HG03097 (cell line): ENCODE results near the gene XXYLT1.

ENCODE experiments used
- ATAC-seq: cut with Tn5 transposase; IDR thresholded peaks from one replicate; pipeline ENCODE4 v1.9.1; 2021; ENCODE audit not compliant: unreplicated experiment, low FRiP score

XXYLT1 gene

DNA sequence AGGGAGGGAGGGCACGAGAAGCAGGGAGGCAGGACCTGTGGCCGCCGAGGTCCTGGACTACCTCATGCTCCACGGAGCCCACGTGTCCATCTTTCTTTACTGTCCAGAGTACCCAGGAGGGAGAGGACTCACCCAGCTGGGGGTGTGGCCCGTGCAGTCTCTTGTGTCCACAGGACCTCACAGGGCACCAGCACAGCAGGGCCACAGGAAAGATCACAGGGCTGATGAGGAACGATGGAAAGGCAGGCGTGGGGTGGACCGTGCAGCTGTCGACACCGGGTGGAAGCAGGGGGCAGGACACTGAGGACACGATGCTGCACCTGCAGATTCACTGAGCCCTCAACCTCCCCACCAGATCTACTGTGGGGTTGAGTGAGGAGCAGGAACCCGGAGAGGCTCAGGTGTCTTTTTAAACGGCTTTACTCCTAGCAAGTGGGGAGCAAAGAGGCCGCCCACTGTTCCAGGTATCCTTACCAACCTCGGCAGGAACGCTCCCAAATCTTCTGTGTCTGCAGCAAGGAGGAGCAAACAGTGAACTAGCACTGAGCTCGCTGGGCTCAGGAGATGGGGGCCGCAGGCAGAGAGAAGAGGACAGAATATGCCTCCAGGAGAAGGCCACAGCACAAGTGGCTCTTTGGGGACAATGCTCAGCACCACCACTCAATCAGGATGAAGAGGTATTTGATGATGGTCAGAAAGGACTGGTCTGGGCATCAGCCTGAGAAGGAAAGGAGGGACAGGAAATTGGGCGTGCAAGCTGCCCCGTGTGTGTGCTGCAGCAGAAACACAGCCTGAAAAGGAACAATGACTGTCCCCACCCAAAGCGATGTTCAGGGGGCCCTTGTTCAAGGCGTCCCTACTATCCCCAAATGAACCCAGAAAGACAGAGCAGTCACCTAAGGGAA is 198.8 kb downstream of the XXYLT1 start:
- no peak for ATAC-seq

DNA sequence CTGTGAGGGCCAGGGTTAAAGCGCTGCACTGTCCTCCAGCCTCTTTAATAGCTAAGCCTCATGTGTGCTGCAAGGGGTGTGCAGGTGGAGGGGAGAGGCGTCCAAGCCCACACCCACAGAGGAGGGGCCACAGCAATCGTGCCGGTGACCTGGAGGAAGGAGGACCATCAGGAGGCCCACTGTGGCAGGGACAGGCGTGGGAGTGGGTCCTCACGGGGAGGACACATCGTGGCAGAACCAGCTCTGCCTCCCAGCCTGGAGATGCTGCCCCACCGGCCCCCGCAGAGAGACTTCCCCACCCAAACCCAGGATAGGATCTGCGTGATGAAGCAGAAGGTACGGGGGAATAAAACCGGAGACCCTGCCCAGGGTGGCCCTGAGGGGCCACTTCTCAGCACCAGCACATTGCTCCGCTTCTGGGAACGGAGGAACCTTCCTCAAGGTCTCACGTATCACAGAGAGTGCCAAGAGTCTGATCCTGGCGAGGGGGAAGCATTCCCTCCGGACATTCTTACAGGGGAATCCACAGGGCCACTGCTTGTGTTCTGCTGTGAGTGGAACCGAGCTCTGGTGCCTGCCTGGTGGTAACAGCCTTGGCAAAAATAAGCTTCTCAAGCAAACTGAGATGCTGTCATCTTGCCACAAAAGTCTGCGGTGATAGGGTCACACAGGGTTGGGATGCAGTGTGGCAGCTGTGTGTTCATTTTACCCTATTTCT is 199.8 kb downstream of the XXYLT1 start:
- ATAC-seq = no peak

- ATAC-seq = no peak
Observed at GRCh38 chr3:195070336-195070735, 200.6 kb downstream of the XXYLT1 start.

DNA sequence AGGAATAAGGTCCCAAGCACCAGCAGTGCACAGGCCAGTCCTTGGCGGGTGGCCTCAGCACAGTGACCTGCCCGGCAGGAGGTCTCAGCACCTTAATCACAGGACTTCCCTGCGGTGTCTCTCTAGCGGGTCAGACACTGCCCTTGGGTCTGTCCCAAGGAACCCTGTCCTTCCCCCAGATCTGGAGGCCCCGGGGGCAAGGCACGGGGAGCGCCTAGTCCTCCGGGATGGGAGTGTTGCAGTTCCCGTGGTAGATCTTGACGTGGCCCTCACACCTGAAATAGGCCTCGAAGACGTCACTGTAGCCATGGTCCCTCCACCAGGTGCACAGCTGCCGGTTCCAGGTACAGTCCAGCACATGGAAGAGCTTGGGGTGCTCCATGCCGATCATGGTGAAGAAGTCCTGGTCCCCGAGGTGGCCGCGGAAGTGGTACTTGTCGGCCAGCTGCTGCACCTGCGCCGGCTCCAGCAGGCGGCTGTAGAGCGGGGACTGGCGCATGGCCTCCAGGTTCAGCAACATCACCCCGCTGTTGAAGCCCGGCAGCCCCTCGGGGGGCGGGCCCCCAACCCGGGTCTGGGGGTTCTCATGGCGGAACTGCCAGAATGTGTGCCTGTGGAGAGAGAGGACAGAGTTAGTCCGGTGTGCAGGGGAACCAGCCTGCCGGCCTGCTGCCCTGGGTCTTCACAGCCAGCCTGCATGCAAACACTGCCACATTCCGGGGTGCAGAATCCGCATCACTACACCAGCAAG is 201.3 kb downstream of the XXYLT1 start:
- ATAC-seq = no peak

DNA sequence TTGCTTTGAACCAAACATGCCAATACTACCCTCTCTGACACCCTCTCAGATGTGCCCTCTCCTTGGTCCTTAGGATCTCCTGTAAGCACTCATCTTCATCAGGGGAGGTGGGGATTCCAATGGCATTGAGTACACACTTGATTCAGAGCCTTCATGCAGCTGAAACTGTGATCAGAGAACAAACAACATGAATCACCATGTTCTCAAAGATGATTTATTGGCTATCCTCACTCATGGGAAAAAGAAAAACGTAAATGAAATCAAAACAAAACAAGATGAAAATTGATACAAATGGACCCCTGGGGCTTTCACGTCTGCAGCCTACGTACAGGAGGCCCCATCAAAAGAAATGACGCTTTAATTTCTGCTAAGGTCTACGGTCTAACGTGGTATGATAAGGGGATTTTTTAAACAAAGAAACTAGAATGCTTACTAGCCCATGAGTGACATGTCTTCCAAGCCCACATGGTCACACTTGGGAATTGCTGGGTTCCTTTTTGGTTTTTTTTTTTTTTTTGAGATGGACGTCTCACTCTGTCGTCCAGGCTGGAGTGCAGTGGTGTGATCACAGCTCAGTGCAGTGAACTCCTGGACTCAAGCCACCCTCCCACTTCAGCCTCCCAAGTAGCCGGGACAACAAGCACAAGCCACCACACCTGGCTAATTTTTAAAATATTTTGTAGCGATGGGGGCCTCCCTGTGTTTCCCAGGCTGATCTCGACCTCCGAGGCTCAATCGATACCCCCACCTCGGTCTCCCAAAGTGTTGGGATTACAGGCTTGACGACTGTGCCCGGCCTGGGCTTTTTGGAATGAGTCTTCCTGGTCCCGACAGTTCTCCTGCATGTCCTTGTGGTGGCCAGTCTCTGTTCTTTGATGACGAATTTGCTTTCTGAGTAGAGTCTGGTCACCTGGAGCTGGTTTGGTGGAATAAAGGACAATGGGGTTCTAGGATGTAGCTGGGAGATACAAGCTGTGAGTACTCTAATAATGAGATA is 202.6 kb downstream of the XXYLT1 start:
- ATAC-seq = no peak

DNA sequence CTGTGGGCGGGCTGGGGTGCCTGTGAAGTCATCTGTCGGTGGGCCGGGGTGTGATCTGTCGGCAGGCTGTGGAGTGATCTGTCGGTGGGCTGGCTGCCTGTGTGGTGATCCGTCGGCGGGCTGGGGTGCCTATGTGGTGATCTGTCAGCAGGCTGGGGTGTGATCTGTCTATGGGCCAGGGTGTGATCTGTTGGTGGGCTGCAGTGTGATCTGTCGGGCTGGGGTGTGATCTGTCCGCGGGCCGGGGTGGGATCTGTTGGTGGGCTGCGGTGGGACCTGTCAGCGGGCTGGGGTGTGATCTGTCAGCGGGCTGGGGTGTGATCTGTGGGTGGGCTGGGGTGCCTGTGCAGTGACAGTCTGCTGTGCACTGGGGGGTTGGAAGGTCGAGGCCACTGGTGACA is 204.5 kb downstream of the XXYLT1 start:
- no peak for ATAC-seq

DNA sequence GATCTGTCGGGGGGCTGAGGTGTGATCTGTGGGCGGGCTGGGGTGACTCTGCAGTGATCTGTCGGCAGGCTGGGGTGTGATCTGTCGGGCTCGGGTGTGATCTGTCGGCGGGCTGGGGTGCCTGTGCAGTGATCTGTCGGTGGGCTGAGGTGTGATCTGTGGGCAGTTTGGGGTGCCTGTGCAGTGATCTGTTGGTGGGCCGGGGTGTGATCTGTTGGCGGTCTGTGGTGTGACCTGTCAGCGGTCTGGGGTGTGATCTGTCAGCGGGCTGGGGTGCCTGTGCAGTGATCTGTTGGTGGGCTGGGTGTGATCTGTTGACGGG is 205.1 kb downstream of the XXYLT1 start:
- ATAC-seq = no peak

DNA sequence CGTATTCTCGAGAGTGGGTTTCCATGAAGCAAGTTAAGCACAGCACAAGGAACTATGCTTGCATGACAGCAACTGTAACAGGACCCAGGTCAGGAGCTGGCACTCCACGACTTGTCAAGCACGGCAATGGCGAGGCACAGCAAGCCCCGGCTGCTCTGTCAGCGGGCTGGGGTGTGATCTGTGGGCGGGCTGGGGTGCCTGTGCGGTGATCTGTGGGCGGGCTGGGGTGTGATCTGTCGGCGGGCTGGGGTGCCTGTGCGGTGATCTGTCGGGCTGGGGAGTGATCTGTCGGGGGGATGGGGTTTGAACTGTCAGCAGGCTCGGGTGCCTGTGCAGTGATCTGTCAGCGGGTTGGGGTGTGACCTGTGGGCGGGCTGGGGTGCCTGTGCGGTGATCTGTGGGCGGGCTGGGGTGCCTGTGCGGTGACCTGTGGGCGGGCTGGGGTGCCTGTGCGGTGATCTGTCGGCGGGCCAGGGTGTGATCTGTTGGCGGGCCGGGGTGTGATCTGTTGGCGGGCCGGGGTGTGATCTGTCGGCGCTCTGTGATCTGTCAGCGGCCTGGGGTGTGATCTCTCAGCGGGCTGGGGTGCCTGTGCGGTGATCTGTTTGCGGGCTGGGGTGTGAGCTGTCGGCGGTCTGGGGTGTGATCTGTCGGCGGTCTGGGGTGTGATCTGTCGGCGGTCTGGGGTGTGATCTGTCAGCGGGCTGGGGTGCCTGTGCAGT is 205.7 kb downstream of the XXYLT1 start:
- ATAC-seq = no peak

GRCh38 chr3:195064300-195064931 is 206.5 kb downstream of the XXYLT1 start:
- ATAC-seq = no peak

DNA sequence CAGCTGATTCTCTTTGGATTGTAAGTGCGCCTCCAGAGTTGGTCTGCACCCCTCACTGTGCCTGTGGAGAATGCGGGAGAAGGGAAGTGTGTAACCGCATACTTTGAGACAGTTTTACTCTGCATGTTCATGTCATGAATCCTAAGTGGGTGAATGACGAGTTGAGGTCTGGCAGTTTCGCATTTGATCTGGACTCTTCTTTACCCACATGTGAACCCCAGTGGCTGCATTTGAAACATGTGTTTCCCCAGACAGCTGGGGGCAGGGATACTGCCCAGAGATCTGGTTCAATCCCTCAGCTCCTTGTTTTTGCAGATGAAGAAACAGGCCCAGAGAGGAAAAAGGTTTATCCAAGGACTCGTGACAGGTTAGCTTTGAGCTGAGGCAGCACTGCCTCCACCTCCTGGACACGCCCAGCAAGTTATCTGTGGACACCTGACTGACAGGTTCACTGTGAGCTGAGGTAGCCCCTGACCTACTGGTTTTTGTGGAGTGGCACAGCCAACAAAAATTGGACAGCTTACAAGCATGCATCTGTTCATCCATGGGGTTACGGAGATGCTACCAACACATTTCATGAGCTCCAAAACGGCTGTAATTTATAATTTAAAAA is 207.3 kb downstream of the XXYLT1 start:
- ATAC-seq = no peak

DNA sequence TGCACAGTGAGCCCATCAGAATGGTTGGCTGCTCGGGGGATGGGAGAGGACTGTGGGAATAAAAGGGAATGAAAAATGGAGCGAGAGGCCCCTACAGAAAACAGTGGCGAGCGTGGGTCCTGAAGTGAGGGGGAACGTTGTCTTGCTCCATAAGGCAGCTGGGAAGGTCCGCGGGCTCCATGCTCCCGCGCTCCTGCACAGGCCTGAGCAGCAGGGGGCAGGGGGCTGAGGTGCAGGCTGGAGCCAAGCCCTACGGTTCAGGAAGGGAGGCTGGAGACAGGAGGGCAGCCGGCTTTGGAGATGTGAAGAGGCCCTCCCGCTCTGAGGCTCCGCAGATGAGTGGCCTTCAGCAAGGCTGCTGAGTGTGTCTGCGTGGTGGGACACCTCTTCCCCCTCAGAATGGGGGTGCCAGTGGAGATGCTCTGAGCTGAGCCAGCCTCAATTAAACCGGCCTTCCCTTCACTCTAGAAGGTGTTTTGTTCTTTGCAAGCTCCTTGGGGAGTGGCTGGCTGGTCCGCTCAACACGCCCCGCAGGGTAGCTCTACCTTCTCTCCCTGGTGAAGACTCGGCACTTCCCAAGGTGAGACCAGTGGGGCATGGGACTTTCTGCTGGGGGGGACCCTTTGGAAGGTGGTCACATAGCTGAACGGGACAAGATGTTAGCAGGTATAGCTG is 208.0 kb downstream of the XXYLT1 start:
- ATAC-seq = no peak

DNA sequence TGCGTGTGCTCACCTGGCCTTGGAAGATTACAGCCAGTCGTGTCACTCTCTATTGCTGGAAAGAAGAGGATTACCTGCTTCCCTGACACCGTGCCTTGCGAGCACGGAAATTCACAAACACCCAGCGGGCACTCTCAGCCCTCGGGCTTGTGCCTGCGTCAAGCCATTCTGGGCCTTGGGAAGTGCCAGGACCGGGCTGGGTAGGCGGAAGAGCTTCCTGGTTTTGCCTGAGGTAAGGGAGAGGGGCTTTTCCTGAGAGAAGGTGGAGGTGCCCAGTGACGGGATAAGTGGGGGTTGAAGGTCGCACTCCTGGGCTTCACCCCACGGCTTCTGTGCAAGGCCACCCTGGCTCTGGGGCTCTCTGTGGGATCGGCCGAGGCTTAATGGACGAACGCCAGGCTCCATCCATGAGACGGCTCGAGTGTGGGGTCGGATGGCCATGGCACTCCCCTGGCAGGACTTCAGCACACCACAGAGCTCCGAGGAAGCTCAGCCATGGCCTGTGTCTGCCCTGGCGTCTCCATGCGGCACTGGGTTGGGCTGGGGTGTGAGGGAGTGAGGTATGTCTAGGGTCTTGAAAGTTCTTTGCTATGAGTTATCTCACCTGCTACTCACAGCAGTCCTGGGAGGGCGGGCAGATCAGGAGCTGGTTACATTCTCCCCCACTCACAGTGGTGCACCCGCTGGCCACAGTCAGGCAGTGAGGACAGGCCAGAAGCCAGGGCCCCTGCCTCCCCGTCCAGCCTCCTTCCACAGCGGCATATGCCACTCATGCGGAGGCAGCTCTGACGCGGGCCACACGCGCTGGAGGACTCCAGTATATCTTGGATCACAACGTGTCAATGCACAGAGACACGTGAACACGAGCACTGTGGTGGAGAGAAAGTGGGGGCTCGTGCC is 209.0 kb downstream of the XXYLT1 start:
- ATAC-seq = no peak

DNA sequence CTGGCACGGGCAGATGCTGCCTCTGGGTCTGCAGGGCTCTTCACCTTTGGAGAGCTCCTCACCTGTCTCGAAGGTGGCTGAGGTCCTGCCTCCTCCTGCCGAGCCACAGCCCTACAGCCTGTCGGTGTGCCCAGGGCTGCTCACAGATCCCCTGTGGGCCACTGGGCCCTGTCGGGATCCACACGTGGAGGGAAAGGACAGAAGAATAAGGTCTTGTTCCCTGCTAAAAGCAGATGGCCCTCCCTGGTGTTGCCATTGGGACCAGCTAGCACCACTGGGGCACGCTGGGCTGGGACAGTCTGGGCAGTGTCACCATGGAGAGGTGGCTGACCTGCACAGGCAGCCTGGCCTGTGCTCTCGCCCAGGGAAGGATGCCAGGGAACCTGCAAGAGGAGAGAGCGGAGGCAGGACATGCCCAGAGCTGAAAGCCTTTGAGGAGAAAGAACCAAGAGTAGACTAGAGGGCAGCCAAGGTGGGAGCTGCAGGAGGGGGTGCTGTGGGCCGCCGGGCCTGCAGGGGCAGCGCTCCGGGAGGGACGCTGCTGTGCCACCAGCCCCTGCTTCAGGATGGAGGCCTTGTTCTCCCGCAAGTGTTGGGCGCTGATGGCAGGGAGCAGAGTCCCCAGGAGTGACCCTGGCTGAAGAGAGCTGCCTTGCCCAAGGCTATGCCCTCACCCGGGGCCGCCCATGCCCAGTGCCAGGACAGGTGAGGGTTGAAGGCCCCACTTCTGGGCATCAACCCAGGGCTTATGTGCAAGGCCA is 210.2 kb downstream of the XXYLT1 start:
- no peak for ATAC-seq

- no peak for ATAC-seq
Observed at GRCh38 chr3:195060217-195060481, 210.8 kb downstream of the XXYLT1 start.

GRCh38 chr3:195059471-195060216 is 211.3 kb downstream of the XXYLT1 start:
- ATAC-seq = no peak

GRCh38 chr3:195059006-195059350 is 212.0 kb downstream of the XXYLT1 start:
- no peak for ATAC-seq
